NCI-H2081 treated with DMSO at 0.1 percent for 48 hours (cell line): Measurements from ENCODE around the gene UHRF1.

Experiments used
- DNase-seq: peaks from one replicate; lab custom pipeline; 2025; lab: John Stamatoyannopoulos, UW

UHRF1 gene

GRCh38 chr19:4990306-4990705 is 81.0 kb downstream of the UHRF1 start:
- DNase-seq: no peak

- no peak for DNase-seq
These were observed 82.2 kb downstream of the UHRF1 start for GRCh38 chr19:4991538-4991937.

- DNase-seq: no peak
These were observed 82.8 kb downstream of the UHRF1 start for GRCh38 chr19:4991996-4992698.

GRCh38 chr19:4993683-4994082 is 84.4 kb downstream of the UHRF1 start:
- DNase-seq: no peak

- no peak for DNase-seq
These were observed 87.4 kb downstream of the UHRF1 start for GRCh38 chr19:4996701-4997100.

GRCh38 chr19:4997297-4997696 is 88.0 kb downstream of the UHRF1 start:
- no peak for DNase-seq

- no peak for DNase-seq
These were observed 90.9 kb downstream of the UHRF1 start for GRCh38 chr19:5000120-5000611.

GRCh38 chr19:5001615-5002014 is 92.3 kb downstream of the UHRF1 start:
- DNase-seq: no peak

GRCh38 chr19:5002143-5002542 is 92.8 kb downstream of the UHRF1 start:
- no peak for DNase-seq

GRCh38 chr19:5003781-5004180 is 94.5 kb downstream of the UHRF1 start:
- no peak for DNase-seq

GRCh38 chr19:5005096-5005495 is 95.8 kb downstream of the UHRF1 start:
- DNase-seq: no peak

- DNase-seq: no peak
These were observed 96.9 kb downstream of the UHRF1 start for GRCh38 chr19:5006201-5006600.

GRCh38 chr19:5006821-5007220 is 97.5 kb downstream of the UHRF1 start:
- DNase-seq: no peak
